ENCODE data around the gene CDC34.
A peak's percentile ranks its signal among the peaks of the same experiment; 100 is the strongest.

CDC34 gene, protein sequence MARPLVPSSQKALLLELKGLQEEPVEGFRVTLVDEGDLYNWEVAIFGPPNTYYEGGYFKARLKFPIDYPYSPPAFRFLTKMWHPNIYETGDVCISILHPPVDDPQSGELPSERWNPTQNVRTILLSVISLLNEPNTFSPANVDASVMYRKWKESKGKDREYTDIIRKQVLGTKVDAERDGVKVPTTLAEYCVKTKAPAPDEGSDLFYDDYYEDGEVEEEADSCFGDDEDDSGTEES

DNA sequence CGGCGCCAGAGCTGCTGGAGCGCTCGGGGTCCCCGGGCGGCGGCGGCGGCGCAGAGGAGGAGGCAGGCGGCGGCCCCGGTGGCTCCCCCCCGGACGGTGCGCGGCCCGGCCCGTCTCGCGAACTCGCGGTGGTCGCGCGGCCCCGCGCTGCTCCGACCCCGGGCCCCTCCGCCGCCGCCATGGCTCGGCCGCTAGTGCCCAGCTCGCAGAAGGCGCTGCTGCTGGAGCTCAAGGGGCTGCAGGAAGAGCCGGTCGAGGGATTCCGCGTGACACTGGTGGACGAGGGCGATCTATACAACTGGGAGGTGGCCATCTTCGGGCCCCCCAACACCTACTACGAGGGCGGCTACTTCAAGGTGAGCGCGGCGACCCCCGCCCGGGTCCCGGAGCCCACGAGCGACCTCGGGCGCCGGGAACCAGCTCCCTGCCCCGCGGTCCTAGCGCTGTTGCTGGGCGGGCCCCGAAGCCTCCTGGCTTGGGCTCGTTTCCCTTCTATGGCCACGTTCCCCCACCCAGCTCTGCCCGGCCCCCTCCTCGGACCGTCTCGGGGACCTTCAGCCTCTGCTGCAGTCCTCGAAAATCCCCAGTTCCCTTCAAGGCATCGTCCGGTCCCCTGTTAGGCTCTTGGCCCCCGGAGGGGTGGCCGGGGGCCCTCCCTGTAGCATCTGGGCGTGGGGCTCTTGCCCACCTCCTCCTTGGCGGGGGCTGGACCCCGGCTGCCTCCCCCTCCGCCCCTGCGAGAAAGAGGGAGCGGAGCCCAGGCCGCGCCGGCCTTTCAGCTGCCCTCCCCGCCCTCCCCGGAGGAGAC, at the start of gene CDC34:
Gene CDC34, plus strand, starts transcription at position 8 of the 808 bp plus-strand sequence. Its CDS starts 172 bp downstream, at position 180.
- no peak for DNase-seq

DNA sequence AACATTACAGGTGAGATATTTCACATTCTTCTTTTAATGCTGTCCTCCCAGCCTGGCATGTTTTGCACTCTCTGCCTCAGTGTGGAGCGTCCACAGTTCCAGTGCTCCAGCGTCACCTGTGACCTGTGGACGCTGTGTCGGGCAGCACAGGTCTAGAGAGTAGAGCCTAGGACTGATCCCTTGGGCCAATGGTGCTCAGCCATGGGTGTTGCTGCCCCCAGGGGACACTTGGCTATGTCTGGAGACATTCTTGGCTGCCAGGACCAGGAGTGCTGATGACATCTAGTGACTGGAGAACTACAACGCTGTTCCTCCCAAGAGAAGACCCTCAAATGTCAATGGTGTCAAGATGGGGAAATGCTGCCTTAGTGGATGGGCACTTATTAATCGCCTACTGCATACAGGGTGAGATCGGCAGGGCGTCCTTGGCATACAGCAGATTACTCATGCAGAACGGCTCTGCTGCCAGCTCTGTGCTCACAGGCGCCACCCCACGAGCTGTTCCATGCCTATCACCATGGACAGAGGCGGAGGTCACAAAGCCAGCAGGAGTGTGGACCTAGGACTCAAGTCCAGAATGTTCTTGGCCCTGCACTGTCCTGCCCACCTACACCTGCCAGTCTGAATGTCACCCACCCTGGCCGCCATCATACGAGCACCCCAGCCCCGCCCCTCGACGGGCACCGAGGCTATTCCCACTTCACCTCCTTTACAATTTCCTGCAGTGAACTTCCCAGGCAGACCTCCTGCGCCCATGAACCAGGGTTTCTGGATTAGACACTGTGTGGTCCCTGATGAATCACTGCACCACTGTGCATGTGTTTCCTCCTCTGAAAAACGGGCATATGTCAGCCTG, 49.1 kb upstream of the CDC34 start:
- DNase-seq = no peak

DNA sequence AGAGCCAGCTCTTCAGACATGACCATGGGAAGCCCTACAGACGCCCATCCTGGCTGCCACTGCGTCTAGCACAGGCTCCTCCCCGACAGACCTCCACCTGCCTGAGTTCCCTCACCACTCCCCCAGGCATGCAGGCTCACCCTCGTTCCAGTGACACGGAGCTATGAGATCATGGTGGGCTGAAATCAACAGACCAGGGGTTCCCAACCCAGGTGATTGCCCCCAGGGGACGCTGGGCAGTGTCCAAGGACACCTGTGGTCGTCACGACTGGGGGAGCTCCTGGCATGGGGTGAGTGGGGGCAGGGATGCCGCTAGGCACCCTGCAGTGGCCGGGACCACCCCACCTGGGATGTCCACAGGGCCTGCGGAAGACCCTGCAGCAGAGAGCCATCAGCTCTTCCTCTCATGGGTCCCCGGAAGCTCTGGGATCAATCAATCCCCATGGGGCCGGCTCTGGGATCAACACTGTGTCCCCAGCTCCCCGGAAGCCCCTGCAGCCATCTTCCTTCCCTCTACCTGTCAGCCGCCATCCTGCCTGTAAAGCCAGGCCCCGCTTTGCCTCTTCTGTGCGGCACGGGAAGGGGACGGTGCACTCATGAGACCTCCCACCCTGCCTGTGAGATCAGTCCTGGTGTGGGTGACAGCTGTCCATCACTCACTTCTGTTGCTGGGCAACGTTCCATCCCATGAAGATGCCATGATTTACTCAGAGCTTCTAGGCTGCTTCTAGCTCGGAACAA, 48.1 kb upstream of the CDC34 start:
- no peak for DNase-seq

DNA sequence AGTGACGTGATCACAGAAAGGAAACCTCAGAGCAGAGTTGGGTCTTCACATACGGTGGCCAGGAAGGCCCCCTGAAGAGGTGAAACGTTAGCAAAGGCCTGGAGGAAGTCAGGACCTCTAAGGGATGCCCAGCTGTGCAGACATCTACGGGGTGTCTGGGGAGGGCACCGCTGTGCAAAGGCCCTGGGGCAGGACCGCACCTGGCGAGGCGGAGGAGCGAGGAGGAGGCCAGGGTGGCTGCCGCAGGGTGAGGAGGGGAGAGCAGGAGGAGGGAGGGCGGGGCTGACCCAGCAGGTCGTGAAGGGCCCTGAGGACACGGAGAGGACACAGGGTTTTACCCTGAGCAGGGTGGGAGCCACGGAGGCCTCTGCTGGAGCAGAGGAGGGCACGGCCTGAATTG, 47.1 kb upstream of the CDC34 start:
- no peak for DNase-seq

DNA sequence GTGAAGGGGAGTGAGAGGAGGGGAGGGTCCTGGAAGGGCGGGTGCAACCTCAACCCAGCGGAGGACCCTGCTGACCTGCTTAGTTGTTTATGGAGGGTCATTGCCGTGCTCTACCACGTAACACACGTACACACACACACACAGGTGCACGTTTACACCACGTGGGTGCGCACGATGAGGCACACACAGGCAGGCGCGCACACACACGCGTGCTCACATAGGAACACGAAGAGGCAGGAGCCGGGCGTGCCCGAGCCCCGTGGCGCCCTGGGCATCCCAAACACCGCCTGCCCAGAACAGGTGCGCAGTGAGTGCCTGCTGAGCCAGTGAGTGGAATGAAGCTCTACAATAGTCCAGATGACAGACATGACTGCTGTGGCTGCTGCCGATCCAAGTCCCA, 46.5 kb upstream of the CDC34 start:
- DNase-seq = peak; percentile 81

DNA sequence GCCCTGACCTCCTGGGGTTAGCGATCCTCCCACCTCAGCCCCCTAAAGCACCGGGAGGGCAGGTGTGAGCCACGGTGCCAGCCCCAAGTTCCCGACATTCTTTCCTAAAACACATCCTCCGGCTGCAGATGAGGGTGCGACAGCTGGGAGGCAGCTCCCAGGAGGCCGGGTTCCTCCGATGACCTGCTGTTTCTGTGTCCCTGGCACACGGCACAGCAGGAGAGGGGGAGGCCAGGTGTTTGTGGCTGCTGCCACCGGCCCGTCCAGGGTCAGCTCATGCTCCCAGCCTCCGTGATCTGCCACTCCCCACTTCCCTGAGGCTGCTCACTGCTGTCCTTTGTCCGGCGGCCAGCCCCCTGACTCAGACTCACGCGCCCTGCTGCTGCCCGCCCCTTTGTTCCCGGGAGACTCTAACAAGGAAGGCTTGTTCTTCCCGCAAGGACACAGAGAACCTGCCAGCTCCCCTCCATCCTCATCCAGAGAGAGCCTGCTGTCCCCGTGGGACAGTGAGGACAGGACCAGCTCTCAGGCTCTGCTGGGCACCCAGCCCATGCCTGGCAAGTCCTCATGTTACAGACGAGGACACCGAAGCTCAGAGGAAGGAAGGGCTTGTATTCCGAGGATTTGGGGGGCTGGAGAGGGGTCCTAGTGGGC, 45.9 kb upstream of the CDC34 start:
- DNase-seq = peak; percentile 81

DNA sequence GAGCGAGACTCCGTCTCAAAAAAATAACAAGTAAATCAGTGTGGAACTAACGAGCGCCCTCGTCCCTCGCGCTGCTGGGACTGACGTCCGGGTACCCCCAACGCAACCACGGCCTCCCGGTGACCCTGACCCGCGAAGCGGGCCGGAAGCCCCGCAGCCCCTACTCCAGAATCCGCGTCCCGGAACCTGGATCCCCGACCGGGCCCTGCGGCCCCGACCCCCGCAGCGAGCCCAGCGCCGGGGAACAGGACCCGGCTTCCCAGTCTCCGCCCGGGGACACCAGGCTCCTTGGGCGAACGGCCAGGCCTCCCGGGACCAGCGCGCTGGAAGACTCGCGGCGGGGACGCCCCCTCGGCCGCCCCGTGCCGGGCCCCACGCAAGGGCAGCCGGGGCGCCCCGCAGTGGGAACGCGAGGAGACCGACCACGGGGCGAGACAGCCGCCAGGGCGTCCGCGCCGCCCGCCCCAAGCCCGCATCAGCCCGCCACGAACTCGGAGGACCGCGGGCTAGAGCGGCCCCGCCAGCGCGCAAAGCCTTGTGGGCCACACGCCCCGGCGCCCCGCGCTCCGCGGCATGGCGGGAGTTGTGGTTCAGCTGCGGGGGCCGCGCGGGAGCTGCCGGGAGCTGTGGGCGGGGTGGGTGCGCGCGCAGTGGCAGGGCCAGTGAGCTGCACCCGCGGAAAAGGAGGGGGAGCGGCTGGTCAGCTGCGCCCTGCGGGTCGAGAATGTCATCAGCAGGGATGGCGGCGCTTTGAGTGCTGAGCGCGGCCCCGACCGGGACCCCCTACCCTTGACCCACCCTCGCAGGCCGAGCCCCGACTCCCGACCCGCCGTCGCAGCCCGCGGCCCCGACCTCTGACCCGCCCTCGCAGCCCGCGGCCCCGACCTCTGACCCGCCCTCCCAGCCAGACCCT, 42.8 kb upstream of the CDC34 start:
- peak; percentile 89 for DNase-seq

DNA sequence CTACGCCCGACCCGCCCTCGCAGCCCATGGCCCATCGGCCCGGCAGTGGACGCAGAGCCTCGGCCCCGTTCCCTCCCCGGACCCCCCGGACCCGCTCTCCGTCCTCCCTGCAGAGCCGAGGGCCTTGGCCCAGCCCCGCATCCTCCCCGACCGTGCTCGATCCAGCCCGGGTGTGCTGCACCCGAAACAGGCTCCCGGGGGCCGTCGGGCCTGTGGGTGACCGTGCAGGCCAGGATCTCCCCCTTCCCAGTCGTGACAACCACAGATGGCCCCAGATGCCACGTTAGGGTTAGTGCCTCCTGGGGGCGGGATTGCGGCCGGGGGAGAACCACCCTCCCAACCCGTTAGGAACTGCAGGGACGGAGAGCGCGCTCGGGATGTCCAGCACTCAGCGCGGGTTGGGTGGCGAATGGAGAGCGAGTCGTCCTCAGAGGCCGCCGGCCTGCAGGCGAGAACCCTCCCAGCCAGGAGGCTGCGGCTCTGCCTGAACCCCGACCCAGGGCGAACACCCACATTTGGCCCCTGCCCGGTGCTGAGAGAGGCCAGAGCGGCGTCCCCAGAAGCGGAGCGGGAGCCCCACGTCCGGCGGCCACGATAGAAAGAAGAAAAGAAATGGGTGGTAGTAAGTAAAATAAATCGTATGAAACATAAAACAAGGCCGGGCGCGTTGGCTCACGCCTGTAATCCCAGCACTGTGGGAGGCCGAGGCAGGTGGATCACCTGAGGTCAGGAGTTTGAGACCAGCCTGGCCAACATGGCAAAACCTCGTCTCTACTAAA, 42.0 kb upstream of the CDC34 start:
- no peak for DNase-seq

DNA sequence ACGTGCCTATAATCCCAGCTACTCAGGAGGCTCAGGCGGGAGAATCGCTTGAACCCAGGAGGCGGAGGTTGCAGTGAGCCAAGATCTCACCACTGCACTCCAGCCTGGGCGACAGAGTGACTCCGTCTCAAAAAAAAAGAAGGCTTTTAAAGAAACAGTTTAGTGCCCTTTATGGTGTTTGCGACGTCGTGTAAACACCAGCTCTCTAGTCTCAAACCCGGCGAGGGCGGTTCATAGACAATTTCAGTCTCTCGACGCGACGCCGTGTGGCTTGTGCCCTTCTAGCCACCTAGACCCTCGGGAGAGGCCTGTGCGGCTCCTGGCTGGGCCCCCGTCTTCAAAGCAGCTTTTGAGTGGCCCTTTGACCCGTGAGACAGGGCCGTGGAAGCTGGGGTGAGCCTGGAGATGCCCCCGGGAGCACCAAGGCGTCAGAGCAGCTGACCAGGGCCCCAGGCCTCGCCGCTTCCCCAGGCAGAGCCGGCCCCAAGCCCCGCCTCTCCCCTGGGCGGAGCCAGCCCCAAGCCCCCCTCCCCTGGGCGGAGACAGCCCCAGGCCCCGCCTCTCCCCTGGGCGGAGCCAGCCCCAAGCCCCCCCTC, 40.3 kb upstream of the CDC34 start:
- no peak for DNase-seq

DNA sequence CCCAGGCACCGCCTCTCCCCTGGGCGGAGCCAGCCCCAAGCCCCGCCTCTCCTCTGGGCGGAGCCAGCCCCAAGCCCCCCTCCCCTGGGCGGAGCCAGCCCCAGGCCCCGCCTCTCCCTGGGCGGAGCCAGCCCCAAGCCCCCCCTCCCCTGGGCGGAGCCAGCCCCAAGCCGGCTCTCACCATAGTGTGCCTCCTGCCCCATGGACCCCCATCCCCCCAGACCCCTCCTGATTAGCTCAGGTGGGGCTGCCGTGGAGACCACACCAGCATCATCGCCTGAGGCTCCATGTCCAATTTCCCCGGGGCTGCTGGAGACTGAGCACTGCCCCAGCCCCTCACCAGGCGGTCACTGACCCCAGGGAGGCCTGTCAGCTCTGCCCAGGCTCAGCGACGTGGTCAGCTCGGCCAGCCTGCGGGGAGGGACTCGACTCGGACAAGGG, 39.4 kb upstream of the CDC34 start:
- no peak for DNase-seq

DNA sequence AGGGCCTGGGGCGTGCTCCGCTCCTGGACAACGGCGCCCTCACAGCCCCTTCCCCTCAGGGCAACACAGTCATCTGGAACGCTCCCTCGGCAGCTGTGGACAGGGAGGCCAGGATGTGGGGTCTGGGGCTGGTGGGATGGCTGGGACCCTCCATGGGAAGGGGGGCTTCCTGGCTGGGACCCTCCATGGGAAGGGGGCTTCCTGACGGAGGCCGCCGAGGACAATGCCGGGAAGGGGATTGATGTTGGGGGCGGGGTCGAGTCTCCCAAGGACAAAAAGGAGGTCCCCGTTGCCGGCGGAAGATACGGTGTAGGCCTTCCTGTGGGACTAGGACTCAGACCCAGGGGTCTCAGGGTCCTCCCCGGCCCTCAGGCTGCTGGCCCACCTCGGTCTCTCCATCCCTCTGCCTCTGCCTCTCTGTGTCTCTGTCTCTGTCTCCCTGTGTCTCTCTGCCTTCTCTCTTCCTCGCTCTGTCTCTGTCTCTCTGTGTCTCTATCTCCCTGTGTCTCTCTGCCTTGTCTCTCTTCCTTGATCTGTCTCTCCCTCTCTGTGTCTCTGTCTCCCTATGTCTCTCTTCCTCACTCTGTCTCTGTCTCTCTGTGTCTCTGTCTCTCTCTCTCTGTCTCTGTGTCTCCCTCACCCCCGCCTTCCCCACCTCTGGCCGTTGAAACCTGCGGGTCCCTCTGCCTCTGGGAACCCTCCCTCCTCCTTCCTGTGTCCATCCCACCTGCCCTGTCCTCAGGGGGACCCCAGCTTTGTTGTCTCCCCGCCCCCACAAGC, 38.0 kb upstream of the CDC34 start:
- no peak for DNase-seq

DNA sequence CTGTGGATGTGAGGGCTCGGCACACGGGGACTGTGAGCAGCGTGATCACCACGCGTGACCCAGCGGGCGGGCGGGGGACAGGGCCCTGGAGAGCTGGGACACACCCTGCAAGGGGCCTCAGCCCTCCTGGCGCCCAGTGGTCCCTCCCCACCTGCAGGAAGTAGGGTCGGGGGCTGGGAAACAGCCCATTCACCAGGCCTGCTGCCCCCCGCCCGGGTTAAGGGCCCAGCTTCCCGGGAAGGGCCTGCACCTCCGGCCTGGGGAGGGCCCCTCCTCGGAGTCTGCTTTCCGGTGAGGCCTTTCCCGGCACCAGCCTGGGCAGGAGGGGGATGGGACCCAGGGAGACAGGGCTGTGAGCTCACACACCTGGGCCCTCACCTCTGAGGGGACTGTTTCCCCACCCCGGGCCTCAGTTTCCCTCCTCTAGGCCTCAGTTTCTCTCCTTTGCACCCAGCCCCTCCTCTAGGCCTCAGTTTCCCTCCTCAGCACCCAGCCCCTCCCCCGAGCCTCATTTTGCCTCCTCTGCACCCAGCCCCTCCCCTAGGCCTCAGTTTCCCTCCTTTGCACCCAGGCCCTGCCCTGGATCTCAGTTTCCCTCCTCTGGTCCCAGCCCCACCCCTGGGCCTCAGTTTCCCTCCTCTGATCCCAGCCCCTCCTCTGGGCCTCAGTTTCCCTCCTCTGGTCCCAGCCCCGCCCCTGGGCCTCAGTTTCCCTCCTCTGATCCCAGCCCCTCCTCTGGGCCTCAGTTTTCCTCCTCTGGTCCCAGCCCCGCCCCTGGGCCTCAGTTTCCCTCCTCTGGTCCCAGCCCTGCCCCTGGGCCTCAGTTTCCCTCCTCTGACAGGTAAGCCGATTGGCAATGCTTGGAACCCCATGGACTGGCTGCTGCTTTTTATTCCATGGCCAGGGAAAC, 37.1 kb upstream of the CDC34 start:
- no peak for DNase-seq

DNA sequence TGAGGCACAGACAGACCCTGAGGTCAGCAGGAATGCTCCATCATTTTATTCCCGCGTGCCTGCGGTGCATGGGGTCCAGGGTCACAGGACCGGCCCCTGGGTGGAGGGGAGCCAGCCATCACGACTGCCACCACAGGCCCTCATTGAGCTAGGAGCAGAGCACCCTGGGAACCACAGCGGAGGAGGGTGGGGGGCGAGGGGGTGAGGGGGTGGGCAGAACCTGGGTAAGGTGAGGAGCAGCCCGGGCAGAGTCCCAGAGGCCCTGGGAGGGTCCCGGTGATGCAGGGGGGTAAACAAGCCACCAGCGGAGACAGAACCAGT, 36.5 kb upstream of the CDC34 start:
- DNase-seq = no peak

DNA sequence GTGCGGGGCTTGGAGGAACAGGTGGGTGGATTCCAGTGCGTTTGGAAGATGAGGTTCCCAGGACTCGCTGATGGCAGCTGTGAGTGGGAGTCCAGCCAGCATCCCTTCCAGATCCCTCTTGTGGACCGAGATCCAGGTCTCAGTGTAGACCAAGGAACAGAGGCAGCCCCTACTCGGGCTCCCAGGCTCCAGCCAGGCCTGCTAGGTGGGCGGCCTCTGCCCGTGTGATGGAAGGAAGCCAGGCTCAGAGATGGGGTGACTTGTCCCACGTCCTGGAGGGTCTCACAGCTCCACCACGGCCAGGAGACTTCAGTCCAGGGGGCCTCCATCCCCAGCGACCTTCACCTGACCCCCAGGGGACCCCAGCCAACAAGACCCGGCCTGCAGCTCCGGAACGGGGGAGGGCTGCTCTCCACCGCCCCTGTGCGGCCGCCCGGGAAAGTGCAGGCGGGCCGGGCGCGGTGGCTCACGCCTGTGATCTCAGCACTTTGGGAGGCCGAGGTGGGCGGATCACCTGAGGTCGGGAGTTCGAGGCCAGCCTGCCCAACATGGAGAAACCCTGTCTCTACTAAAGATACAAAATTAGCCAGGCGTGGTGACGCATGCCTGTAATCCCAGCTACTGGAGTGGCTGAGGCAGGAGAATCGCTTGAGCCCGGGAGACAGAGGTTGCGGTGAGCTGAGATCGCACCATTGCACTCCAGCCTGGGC, 36.0 kb upstream of the CDC34 start:
- no peak for DNase-seq

DNA sequence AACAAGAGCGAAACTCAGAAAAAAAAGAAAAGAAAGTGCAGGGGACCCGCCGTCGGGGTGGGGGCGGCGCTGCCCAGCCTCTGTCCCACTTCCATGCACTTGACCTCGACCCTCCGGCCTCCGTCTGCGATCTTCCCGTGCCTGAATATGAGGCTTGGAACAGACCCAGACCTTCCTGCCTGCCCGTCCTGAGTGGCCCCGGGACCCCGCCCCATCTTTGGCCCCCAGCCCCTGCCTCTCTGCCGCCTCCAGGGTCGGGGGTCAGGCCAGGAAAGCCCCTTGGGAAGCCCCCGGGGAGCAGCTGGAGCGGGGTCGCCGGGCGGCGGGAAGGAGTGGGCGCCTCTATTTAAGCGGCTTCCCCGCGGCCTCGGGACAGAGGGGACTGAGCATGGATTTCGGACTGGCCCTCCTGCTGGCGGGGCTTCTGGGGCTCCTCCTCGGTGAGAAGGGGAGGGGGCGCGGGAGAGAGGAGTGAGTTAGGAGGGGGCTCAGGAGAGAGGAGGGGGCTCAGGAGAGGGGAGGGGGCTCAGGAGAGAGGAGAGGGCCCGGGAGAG, 35.4 kb upstream of the CDC34 start, which contains the start of gene MADCAM1:
Gene MADCAM1, plus strand, starts transcription at position 375 of the 554 bp plus-strand sequence. Its CDS starts 14 bp downstream, at position 389.
- no peak for DNase-seq

DNA sequence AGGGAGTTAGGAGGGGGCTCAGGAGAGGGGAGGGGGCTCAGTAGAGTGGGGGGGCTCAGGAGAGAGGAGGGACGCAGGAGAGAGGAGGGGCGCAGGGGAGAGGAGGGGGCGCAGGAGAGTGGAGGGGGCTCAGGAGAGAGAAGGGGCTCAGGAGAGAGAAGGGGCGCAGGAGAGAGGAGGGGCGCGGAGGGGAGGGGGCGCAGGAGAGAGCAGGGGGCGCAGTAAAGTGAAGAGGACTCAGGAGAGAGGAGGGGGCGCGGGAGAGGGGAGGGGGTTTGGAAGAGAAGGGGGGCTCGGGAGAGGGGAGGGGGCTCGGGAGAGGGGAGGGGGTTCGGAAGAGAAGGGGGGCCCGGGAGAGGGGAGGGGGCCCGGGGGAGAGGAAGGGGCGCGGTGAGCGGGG, 34.6 kb upstream of the CDC34 start:
- DNase-seq = no peak

DNA sequence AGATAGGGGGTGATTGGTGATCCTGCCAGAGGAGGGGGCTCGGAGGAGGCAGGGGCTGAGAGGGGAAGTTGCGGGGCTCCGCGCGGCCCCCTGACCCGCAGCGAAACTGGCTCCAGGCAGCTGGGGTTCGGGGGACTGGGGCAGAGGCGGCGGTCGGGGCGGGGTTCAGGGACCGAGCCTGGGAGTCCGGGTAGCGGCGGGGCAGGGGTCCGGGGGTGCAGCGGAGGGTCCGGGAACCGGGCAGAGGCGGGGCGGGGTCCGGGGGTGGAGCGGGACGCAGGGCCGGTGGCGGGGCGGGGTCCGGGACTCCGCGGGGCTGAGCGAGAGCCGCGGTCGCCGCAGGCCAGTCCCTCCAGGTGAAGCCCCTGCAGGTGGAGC, 34.1 kb upstream of the CDC34 start:
- DNase-seq = no peak
